CD4-positive, alpha-beta memory T cell (primary cell): ENCODE measurements around the gene SNAPC2. TPM values are rescaled to one million over a fixed set of nuclear protein-coding genes. Genes with fewer than 3 reads are reported as not detected.

Experiments used
- polyA plus RNA-seq, 2 donors: library from polyadenylated mRNA; unstranded; fragments of 300-500 nt; fragmentation: Illumina TruSeq; gene quantifications; one replicate each; pipeline ENCODE4 v1.2.3, GENCODE V29; 2021
- total RNA-seq, 2 experiments: library from RNA; stranded (reverse); gene quantifications; one replicate each; pipeline ENCODE4 v1.2.3, GENCODE V29; 2021

Gene SNAPC2
- total and polyA plus RNA-seq, 4 experiments from 2014 or later: 9.0 to 22.1 (median 17.6) TPM

Other genes with a start within 250 kb of the SNAPC2 start
- gene MCEMP1, start 243.2 kb upstream of the SNAPC2 start, total RNA-seq: not detected
- gene MCEMP1, start 243.2 kb upstream of the SNAPC2 start, polyA plus RNA-seq: not detected
- gene TRAPPC5, start 239.5 kb upstream of the SNAPC2 start, total RNA-seq: 10 to 100 TPM; 60.7 to 62.1 TPM
- 100 to 1,000 TPM; 144 to 153 TPM for gene TRAPPC5, start 239.5 kb upstream of the SNAPC2 start, polyA plus RNA-seq
- not detected for gene FCER2, start 218.2 kb upstream of the SNAPC2 start, total RNA-seq
- under 1 TPM in 1 of 2 donors, not detected in 1; 0.93 TPM for gene FCER2, start 218.2 kb upstream of the SNAPC2 start, polyA plus RNA-seq
- gene CLEC4G, start 188.2 kb upstream of the SNAPC2 start, total RNA-seq: not detected
- gene CLEC4G, start 188.2 kb upstream of the SNAPC2 start, polyA plus RNA-seq: not detected
- gene CD209, start 172.8 kb upstream of the SNAPC2 start, total RNA-seq: under 1 TPM; 0.17 to 0.28 TPM
- gene CD209, start 172.8 kb upstream of the SNAPC2 start, polyA plus RNA-seq: not detected
- gene CLEC4M, start 157.1 kb upstream of the SNAPC2 start, total RNA-seq: not detected
- not detected for gene CLEC4M, start 157.1 kb upstream of the SNAPC2 start, polyA plus RNA-seq
- gene EVI5L, start 90.1 kb upstream of the SNAPC2 start, total RNA-seq: 10 to 100 TPM; 11.9 to 14.1 TPM
- gene EVI5L, start 90.1 kb upstream of the SNAPC2 start, polyA plus RNA-seq: 1 to 10 TPM; 1.1 to 2.8 TPM
- under 1 TPM; 0.29 to 0.36 TPM for gene PRR36, start 45.9 kb upstream of the SNAPC2 start, total RNA-seq
- under 1 TPM in 1 of 2 donors, not detected in 1; 0.06 TPM for gene PRR36, start 45.9 kb upstream of the SNAPC2 start, polyA plus RNA-seq
- gene LRRC8E, start 31.8 kb upstream of the SNAPC2 start, total RNA-seq: not detected
- gene LRRC8E, start 31.8 kb upstream of the SNAPC2 start, polyA plus RNA-seq: not detected
- 10 to 100 TPM; 59.7 to 62.5 TPM for gene MAP2K7, start 16.5 kb upstream of the SNAPC2 start, total RNA-seq
- gene MAP2K7, start 16.5 kb upstream of the SNAPC2 start, polyA plus RNA-seq: 1 to 10 TPM in 1 of 2 donors, under 1 TPM in 1; 0.57 to 2.5 TPM
- gene TGFBR3L, start 5.5 kb upstream of the SNAPC2 start, total RNA-seq: under 1 TPM; 0.93 to 1.00 TPM
- not detected for gene TGFBR3L, start 5.5 kb upstream of the SNAPC2 start, polyA plus RNA-seq
- gene CTXN1, start 5.8 kb downstream of the SNAPC2 start, total RNA-seq: not detected
- gene CTXN1, start 5.8 kb downstream of the SNAPC2 start, polyA plus RNA-seq: not detected
- gene TIMM44, start 23.3 kb downstream of the SNAPC2 start, total RNA-seq: 10 to 100 TPM; 71.6 to 71.9 TPM
- gene TIMM44, start 23.3 kb downstream of the SNAPC2 start, polyA plus RNA-seq: 10 to 100 TPM; 11.6 to 15.4 TPM
- 10 to 100 TPM; 54.2 to 54.7 TPM for gene ELAVL1, start 85.3 kb downstream of the SNAPC2 start, total RNA-seq
- gene ELAVL1, start 85.3 kb downstream of the SNAPC2 start, polyA plus RNA-seq: 10 to 100 TPM; 56.2 to 57.8 TPM
- gene CCL25, start 132.4 kb downstream of the SNAPC2 start, total RNA-seq: not detected
- not detected for gene CCL25, start 132.4 kb downstream of the SNAPC2 start, polyA plus RNA-seq
- gene FBN3, start 229.3 kb downstream of the SNAPC2 start, total RNA-seq: not detected
- not detected for gene FBN3, start 229.3 kb downstream of the SNAPC2 start, polyA plus RNA-seq